HG03045 (cell line): ENCODE results near the gene KPNB1.
A peak's percentile ranks its signal among the peaks of the same experiment; 100 is the strongest.

Experiments
- ATAC-seq: cut with Tn5 transposase; IDR thresholded peaks from one replicate; pipeline ENCODE4 v1.9.1; 2021; ENCODE audit warnings: mild to moderate bottlenecking, moderate library complexity; ENCODE audit not compliant: unreplicated experiment

The KPNB1 gene

GRCh38 chr17:47726796-47727703 lies 77.3 kb downstream of the KPNB1 start:
- ATAC-seq: no peak

- ATAC-seq: no peak
These were observed 78.0 kb downstream of the KPNB1 start for GRCh38 chr17:47727704-47728036.

GRCh38 chr17:47728214-47728877 lies 78.6 kb downstream of the KPNB1 start:
- ATAC-seq: no peak

GRCh38 chr17:47729476-47729875 lies 79.8 kb downstream of the KPNB1 start:
- no peak for ATAC-seq

- ATAC-seq: no peak
These were observed 81.0 kb downstream of the KPNB1 start for GRCh38 chr17:47730681-47731080.

- ATAC-seq: no peak
These were observed 81.7 kb downstream of the KPNB1 start for GRCh38 chr17:47731396-47731795.

- no peak for ATAC-seq
These were observed 82.8 kb downstream of the KPNB1 start for GRCh38 chr17:47732399-47733046.

- peak; percentile 59 for ATAC-seq
These were observed 83.4 kb downstream of the KPNB1 start, which contains the start of gene TBX21 for GRCh38 chr17:47733047-47733673. TSS of gene TBX21 (plus strand) at chr17:47733236. CDS start at chr17:47733455, 219 bp downstream.

- ATAC-seq: peak; percentile 21
These were observed 84.1 kb downstream of the KPNB1 start for GRCh38 chr17:47733674-47734410.

GRCh38 chr17:47735139-47735464 lies 85.4 kb downstream of the KPNB1 start:
- no peak for ATAC-seq
